ENCODE data around the gene CHGA. TPM values are rescaled to one million over a fixed set of nuclear protein-coding genes. Genes with fewer than 3 reads are reported as not detected.

Gene CHGA
- total and polyA plus RNA-seq, 10 of the 15 experiments (the other 5 are each of a cell fraction or from before 2014, with no cell fraction given) = 0.11 to 0.23 TPM; not detected in 8

DNA sequence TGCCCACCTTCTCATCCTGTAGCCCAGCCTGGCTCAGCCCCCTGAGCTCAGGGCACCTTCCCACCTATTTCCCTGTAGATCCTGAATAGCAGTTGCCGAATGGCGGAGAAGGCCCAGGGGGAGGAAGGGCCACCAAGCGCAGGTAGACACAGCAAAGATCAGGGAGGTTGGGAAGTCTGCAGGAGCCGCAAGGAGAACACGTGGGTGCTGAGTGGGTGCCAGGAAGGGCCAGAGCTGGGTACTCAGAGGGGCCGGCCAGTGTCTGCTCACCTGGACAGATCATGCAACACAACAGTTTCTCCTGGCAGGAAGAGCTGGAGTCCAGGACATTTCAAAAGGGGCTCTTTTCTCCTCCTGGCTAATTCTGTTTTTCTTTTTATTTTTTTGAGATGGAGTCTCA, 30.6 kb downstream of the CHGA start:
- Histone ChIP-seq H3K4me1 (ENCODE audit: control insufficient read depth, insufficient read depth, low read length) (no peaks in the 10 kb centered on the region; the same call in 1 of the 2 replicates), H3K36me3 (ENCODE audit: control insufficient read depth in 2 of 2, insufficient read depth in 2 of 2, low read length in 1 of 2) (peaks cover 7 to 45% of the 10 kb centered on the region in 2 experiments; a peak in 3 of 4 replicates), H3K9me3 (replicated peaks; ENCODE audit: control insufficient read depth, insufficient read depth, low read length) (no peaks in the 10 kb centered on the region), H3K79me2 (ENCODE audit: control insufficient read depth, insufficient read depth, low read length) (no peaks in the 10 kb centered on the region), H3K9ac (ENCODE audit: control insufficient read depth, insufficient read depth, low read length) (no peak overlapping the region), H3K4me2 (ENCODE audit: control insufficient read depth, insufficient read depth) (no peak overlapping the region), H3K27ac (ENCODE audit: control insufficient read depth, insufficient read depth) (no peak overlapping the region), H2AFZ (ENCODE audit: control insufficient read depth, low read depth, low read length) (no peak overlapping the region), H3K4me3 (no peak overlapping the region), H4K20me1 (ENCODE audit: control insufficient read depth, insufficient read depth) (no peaks in the 10 kb centered on the region), H3K27me3 (replicated peaks in 1 of 2; ENCODE audit: control insufficient read depth in 2 of 2, insufficient read depth in 2 of 2, low read length in 1 of 2) (no peaks in the 10 kb centered on the region)
- ChIA-PET RAD21 (ENCODE audit: unreplicated experiment) (interaction anchor here (0.7 to 3.3 kb wide), 5 partner anchors 119 to 252 kb away, joined by 3 to 14 read pairs (median 3); no protein-coding TSS in a partner anchor), CTCF (interaction anchor here (0.5 to 5.5 kb wide), 7 partner anchors 12 to 253 kb away, joined by 3 to 47 read pairs (median 10); partner anchors contain the start of genes GON7 and UBR7), POLR2A (no interaction called here), SMC1A (ENCODE audit: uncharacterized antibody, unreplicated experiment) (interaction anchor here (1.7 to 3.5 kb wide), 4 partner anchors 160 to 210 kb away, joined by 3 to 18 read pairs (median 16); no protein-coding TSS in a partner anchor)
- FAIRE-seq (no peak), ATAC-seq (no peak), DNase-seq (ENCODE audit: low read depth, low spot score) (no peak)
- BruUV-seq (replicated peaks) = no TSS peak
- intact Hi-C loops (cut with micrococcal nuclease; ENCODE audit: unreplicated experiment) = loop anchor here (5.0 kb wide), 1 partner anchor 264 kb away; no protein-coding TSS in a partner anchor
- in situ Hi-C loops (cut with MboI) = loop anchor here (5.0 kb wide), 1 partner anchor 184 kb away; no protein-coding TSS in a partner anchor
- TF ChIP-seq PML (IDR thresholded peaks at IDR 0.05; ENCODE audit: low read length) = no peak
- TF ChIP-seq, protein P1, sequence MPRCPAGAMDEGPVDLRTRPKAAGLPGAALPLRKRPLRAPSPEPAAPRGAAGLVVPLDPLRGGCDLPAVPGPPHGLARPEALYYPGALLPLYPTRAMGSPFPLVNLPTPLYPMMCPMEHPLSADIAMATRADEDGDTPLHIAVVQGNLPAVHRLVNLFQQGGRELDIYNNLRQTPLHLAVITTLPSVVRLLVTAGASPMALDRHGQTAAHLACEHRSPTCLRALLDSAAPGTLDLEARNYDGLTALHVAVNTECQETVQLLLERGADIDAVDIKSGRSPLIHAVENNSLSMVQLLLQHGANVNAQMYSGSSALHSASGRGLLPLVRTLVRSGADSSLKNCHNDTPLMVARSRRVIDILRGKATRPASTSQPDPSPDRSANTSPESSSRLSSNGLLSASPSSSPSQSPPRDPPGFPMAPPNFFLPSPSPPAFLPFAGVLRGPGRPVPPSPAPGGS (IDR thresholded peaks at IDR 0.05; ENCODE audit: borderline replicate concordance, insufficient read depth, low read depth, low read length, poor library complexity, severe bottlenecking) = no peak
- TF ChIP-seq NBN (IDR thresholded peaks at IDR 0.05) = no peak
- TF ChIP-seq ZNF622 (IDR thresholded peaks at IDR 0.05) = no peak
- no peak for TF ChIP-seq SMC3 (IDR thresholded peaks at IDR 0.05; ENCODE audit: borderline replicate concordance, low read length)
- no peak for TF ChIP-seq ETV6 (conservative IDR thresholded peaks at IDR 0.05 in 1 of 2, IDR thresholded peaks at IDR 0.05 in 1 of 2; ENCODE audit: borderline replicate concordance in 1 of 2, low read depth in 1 of 2)
- TF ChIP-seq, protein P2, sequence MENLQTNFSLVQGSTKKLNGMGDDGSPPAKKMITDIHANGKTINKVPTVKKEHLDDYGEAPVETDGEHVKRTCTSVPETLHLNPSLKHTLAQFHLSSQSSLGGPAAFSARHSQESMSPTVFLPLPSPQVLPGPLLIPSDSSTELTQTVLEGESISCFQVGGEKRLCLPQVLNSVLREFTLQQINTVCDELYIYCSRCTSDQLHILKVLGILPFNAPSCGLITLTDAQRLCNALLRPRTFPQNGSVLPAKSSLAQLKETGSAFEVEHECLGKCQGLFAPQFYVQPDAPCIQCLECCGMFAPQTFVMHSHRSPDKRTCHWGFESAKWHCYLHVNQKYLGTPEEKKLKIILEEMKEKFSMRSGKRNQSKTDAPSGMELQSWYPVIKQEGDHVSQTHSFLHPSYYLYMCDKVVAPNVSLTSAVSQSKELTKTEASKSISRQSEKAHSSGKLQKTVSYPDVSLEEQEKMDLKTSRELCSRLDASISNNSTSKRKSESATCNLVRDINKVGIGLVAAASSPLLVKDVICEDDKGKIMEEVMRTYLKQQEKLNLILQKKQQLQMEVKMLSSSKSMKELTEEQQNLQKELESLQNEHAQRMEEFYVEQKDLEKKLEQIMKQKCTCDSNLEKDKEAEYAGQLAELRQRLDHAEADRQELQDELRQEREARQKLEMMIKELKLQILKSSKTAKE (IDR thresholded peaks at IDR 0.05; ENCODE audit: low read depth, poor library complexity, severe bottlenecking) = no peak
- TF ChIP-seq, protein P3, sequence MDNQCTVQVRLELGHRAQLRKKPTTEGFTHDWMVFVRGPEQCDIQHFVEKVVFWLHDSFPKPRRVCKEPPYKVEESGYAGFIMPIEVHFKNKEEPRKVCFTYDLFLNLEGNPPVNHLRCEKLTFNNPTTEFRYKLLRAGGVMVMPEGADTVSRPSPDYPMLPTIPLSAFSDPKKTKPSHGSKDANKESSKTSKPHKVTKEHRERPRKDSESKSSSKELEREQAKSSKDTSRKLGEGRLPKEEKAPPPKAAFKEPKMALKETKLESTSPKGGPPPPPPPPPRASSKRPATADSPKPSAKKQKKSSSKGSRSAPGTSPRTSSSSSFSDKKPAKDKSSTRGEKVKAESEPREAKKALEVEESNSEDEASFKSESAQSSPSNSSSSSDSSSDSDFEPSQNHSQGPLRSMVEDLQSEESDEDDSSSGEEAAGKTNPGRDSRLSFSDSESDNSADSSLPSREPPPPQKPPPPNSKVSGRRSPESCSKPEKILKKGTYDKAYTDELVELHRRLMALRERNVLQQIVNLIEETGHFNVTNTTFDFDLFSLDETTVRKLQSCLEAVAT (IDR thresholded peaks at IDR 0.05) = no peak
- no peak for TF ChIP-seq GABPA (IDR thresholded peaks at IDR 0.05; ENCODE audit: low read depth)
- TF ChIP-seq, protein P4, sequence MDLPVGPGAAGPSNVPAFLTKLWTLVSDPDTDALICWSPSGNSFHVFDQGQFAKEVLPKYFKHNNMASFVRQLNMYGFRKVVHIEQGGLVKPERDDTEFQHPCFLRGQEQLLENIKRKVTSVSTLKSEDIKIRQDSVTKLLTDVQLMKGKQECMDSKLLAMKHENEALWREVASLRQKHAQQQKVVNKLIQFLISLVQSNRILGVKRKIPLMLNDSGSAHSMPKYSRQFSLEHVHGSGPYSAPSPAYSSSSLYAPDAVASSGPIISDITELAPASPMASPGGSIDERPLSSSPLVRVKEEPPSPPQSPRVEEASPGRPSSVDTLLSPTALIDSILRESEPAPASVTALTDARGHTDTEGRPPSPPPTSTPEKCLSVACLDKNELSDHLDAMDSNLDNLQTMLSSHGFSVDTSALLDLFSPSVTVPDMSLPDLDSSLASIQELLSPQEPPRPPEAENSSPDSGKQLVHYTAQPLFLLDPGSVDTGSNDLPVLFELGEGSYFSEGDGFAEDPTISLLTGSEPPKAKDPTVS (IDR thresholded peaks at IDR 0.05; ENCODE audit: low read depth, low read length) = no peak
- TF ChIP-seq POLR2AphosphoS2 (IDR thresholded peaks at IDR 0.05; ENCODE audit: low read depth, low read length) = no peak
- TF ChIP-seq ZNF217 (IDR thresholded peaks at IDR 0.05) = no peak
- TF ChIP-seq PAX8 (IDR thresholded peaks at IDR 0.05) = no peak
- TF ChIP-seq SREBF2 (IDR thresholded peaks at IDR 0.05; ENCODE audit: low read length) = no peak
- no peak for TF ChIP-seq CBX3 (IDR thresholded peaks at IDR 0.05; ENCODE audit: borderline replicate concordance, low read depth)
- TF ChIP-seq DPF2 (IDR thresholded peaks at IDR 0.05) = no peak
- TF ChIP-seq KAT2A (conservative IDR thresholded peaks at IDR 0.05; ENCODE audit: control insufficient read depth, low read depth, low read length) = no peak
- no peak for TF ChIP-seq PAX5 (IDR thresholded peaks at IDR 0.05; ENCODE audit: borderline replicate concordance, low read depth, low read length)
- WGBS (ENCODE audit: insufficient coverage, insufficient replicate concordance, low lambda C conversion rate, missing lambda C conversion rate) = 93% methylated on average over 6 of the region's 6 CpGs

Data from GM12878 (cell line).